Activated naive CD4-positive, alpha-beta T cell treated with anti-CD3 and anti-CD28 coated beads, Interleukin-2, amount 50 U/mL, for 72 hours (primary cell): ENCODE data around the gene INSR. TPM values are rescaled to one million over a fixed set of nuclear protein-coding genes. Genes with fewer than 3 reads are reported as not detected.

Experiments used
- ATAC-seq, 2 donors: fragments of 150-1000 bp; cut with Tn5 transposase; 2 replicates each; pipeline ENCODE4 v1.10.0; 2021; ENCODE audit warnings: mild to moderate bottlenecking in 2 of 2, moderate library complexity in 2 of 2
- DNase-seq, 2 donors: peaks; one replicate each; pipeline ENCODE4 v3.0.0; 2021 to 2022; ENCODE audit warnings: low spot score in 2 of 2
- H3K27ac Mint-ChIP-seq, 2 donors: one replicate each; pipeline ENCODE4 v1.8.0; 2022; ENCODE audit warnings: mild to moderate bottlenecking in 2 of 2, mixed read lengths in 2 of 2
- H3K36me3 Mint-ChIP-seq, 2 donors: one replicate each; pipeline ENCODE4 v1.8.0; 2022; ENCODE audit warnings: mixed read lengths in 2 of 2
- H3K9me3 Mint-ChIP-seq, 2 donors: one replicate each; pipeline ENCODE4 v1.8.0; 2022; ENCODE audit warnings: mixed read lengths in 2 of 2
- total RNA-seq, 2 donors: library from RNA; stranded (reverse); gene quantifications; one replicate each; pipeline ENCODE4 v1.2.3, GENCODE V29; 2022

INSR gene
- total RNA-seq, 2 donors from 2014 or later, result 3.6 TPM

DNA sequence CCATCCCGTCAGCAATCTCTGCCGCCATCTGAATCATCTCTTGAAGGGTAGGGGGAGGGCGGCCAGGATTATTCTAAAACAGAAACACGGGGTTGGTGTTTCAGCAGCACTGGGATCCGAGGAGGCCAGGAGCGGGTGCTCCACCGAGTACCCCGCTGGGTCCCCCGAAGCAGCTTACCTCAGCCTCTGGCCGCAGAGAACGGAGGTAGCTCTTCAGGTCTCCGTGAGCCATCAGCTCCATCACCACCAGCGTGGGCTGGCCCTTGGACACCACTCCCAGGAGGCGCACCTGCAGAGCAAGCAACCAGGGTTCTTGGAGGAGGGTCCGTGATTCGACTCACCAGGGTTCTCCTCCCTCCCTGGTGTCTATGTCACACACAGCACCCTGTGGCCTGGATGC, 171.5 kb downstream of the INSR start:
- DNase-seq, result no peak
- H3K36me3 Mint-ChIP-seq, result peaks cover 19 to 21% of the 10 kb centered on the region in 2 donors
- no peak for ATAC-seq
- H3K9me3 Mint-ChIP-seq, result peaks cover 7 to 14% of the 10 kb centered on the region in 2 donors
- H3K27ac Mint-ChIP-seq, result no peak overlapping the region

DNA sequence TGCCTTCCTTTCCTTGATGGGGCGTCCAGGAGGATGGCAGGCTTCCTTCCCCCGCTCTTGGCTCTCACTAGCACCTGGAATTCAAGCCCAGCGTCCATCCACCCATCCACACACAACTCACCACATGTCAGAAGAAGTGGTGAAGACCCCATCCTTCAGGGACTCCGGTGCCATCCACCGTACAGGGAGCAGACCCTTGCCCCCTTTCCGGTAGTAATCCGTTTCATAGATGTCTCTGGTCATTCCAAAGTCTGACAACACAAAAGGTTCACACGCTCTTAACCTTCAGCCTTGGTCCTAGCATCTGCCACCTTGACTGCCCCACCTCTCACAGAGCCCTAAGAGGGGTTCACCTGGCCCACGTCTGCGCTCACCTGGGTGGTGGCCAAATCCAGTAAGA, 173.7 kb downstream of the INSR start:
- DNase-seq (no peak), ATAC-seq (no peak)
- Mint-ChIP-seq H3K27ac (no peak overlapping the region), H3K9me3 (peaks cover 6 to 10% of the 10 kb centered on the region in 2 donors), H3K36me3 (peaks cover 11% of the 10 kb centered on the region in 2 donors)

DNA sequence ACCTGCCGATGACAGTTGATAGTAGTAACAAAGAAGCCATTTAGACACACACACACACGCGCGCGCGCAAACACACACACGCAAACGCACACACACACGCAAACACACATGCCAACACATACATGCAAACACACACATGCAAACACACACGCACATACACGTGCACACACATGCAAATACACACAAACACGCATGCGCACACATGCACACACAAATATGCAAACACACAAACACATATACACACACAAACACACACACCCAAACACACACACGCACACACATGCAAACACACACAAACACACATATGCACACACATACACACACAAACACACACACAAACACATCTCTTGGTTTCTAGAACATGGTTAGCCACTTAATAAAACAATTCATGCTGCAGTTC, 174.6 kb downstream of the INSR start:
- H3K36me3 Mint-ChIP-seq, result peaks cover 2% of the 10 kb centered on the region in 2 donors
- no peak overlapping the region for H3K27ac Mint-ChIP-seq
- peaks cover 1% of the 10 kb centered on the region in 2 donors for H3K9me3 Mint-ChIP-seq
- no peak for DNase-seq
- ATAC-seq, result no peak

DNA sequence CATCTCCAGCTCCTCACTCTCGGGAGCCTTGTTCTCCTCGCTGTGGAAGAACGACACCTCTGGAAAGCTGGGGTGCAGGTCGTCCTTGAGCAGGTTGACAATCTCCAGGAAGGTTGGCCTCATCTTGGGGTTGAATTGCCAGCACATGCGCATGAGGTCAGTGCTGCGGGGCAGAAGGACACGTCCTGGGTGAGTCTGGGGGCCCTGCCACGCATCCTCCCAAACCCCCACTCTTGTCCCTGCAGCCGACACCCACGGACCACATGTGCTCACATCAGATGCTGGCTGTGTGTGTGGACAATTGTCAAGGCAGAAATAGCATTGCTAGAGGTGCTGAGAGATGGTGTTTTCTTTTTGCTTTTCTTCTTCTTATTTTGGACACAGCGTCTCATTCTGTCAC, 177.0 kb downstream of the INSR start:
- Mint-ChIP-seq H3K9me3 (peaks cover 5 to 6% of the 10 kb centered on the region in 2 donors), H3K27ac (no peak overlapping the region), H3K36me3 (no peaks in the 10 kb centered on the region)
- DNase-seq (no peak), ATAC-seq (no peak)

DNA sequence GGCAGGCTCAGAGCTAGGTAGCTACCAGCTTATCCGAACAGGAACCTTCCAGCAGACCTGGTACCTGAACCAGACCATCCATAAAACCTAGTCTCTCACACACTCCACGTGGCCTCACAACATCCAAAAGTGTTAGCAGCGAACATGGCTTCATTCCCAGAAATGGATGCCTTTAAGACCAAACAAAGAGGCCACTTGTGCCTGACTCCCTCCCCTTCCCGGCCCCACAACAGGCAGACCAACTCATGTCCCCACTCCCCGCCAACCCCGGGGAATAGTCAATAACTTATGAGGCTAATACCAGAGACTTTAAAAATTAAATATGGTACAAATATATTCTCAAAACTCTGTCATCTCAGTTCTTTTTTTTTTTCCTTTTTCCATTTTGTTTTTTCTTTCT, 178.5 kb downstream of the INSR start:
- no peak for DNase-seq
- Mint-ChIP-seq H3K36me3 (no peaks in the 10 kb centered on the region), H3K27ac (no peak overlapping the region), H3K9me3 (peaks cover 5 to 6% of the 10 kb centered on the region in 2 donors)
- no peak for ATAC-seq

DNA sequence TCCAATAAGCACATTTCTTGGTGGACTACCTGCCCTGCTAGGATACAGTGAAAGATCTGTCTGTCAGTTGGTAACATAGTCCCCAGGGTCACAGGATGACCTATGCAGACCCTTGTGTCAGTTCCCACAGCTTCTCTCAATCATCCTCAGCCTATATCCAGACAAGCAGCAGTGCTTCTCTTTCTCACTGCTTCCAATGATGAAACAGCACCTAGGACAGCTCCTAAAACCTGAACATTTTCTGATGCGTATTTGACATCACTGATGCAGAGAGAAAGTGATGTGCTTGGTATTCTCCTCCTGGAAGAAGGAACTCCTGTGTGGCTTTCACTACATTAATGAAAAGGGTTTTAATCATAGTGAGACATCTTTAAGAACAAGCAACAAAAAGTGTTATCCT, 181.0 kb downstream of the INSR start:
- DNase-seq (no peak), ATAC-seq (no peak)
- Mint-ChIP-seq H3K9me3 (peaks cover 5 to 6% of the 10 kb centered on the region in 2 donors), H3K36me3 (no peaks in the 10 kb centered on the region), H3K27ac (no peak overlapping the region)

DNA sequence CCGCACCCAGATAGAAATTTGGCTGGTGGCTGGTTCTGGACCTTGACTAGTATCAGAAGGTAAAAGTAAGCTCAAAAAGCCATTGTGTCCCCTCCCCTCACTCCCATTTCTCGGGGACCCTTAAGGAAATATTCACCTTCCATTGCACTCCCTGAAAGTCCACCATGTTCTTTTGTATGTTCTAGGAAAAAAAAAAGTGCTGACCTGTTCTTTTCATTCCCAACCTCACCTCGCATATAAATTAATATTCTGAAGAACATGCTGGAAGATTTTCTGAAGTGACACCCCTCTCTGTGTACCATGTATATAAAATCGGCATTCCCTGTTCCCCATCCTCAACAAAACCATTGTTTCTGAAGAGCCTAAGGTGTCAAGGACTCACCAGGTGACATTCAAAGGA, 181.5 kb downstream of the INSR start:
- Mint-ChIP-seq H3K27ac (no peak overlapping the region), H3K9me3 (peaks cover 5 to 6% of the 10 kb centered on the region in 2 donors), H3K36me3 (no peaks in the 10 kb centered on the region)
- DNase-seq, result no peak
- ATAC-seq, result no peak

DNA sequence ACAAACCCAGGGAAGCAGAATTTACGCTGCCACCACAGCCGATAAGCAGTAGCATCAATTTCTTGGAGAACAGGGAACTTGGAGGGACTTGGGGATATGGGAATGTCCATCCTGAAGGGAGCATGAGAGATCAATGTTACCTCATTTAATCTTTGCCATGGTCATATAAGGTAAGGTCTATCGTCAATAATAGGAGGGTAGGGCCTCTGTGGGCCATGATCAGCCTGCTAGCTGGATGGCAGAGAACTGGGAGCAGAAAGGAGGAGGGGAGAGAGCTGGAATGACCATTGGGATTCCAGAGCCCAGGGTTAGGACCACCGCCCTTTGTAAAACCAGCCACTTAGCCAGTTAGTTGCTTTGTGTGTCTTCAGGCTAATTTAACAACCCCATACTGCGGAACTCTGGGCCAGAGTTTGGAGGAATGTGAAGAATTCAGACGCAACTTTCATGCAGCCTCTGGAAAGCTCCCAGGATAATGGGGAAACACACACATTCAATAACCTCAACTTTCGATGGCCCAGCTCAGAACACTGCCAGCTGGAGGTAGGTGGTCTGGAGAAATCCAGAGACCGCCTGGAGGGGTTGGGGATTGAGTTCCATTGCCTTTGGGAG, 184.4 kb downstream of the INSR start:
- DNase-seq (no peak), ATAC-seq (no peak)
- peaks cover 5 to 6% of the 10 kb centered on the region in 2 donors for H3K9me3 Mint-ChIP-seq
- no peaks in the 10 kb centered on the region for H3K36me3 Mint-ChIP-seq
- no peak overlapping the region for H3K27ac Mint-ChIP-seq

DNA sequence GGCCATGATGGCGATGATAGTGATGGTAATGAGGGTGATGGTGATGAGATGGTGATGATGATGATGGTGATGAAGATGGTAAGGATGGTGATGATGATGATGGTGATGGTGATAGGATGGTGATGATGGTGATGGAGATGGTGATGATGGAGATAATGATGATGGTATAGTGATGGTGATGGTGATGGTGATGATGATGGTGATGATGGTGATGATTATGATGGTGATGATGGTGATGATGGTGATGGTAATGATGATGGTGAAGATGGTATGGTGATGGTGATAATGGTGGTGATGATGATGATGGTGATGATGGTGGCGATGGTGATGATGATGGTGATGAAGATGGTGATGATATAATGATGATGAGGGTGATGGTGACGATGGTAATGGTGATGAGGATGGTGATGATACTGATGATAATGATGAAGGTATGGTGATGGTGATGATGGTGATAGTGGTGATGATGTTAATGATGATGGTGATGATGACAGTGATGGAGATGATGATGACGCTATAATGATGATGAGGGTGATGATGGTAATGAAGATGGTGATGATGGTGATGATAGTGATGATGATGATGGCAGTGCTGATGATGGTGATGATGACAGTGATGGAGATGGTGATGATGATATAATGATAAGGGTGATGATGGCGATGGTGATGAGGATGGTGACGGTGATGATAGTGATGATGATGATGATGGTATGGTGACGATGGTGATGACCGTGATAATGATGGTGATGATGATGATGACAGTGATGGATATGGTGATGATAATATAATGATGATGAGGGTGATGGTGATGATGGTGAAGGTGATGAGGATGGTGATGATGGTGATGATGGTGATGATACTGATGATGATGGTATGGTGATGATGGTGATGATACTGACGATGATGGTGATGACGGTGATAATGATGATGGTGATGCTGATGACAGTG, 187.2 kb downstream of the INSR start:
- DNase-seq (no peak), ATAC-seq (no peak)
- Mint-ChIP-seq H3K9me3 (no peaks in the 10 kb centered on the region), H3K36me3 (no peaks in the 10 kb centered on the region), H3K27ac (no peak overlapping the region)

DNA sequence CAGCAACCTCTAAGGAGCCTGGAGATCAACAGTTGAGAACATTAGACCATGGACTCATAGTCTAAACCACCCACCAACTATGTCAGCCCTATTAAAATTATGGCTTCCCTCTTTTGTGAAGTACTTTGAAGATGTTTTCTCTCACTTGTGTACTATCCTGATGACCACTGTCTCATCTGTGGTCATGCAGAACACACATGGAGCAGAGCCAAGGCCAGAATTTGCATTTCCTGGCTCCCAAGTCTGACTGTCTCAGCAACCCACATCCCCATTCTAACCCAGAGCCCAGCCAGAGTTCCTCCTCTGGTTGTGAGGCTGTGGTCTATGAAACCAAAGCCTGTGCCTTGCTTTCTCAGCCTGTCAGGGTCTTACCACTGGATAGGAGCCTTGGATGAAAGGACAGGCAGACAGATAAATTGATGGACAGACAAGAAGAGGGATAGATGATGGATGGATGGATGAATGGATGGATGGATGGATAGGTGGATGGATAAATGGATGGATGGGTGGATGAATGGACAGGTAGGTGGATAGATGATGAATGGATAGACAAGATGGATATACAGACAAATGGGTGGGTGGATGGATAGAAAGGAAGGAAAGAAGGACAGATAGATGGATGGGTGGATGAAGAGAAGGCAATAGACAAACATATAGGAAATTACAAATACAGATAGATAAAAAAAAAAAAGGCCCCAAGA, 189.3 kb downstream of the INSR start:
- ATAC-seq (no peak), DNase-seq (no peak)
- no peaks in the 10 kb centered on the region for H3K36me3 Mint-ChIP-seq
- no peaks in the 10 kb centered on the region for H3K9me3 Mint-ChIP-seq
- no peak overlapping the region for H3K27ac Mint-ChIP-seq

DNA sequence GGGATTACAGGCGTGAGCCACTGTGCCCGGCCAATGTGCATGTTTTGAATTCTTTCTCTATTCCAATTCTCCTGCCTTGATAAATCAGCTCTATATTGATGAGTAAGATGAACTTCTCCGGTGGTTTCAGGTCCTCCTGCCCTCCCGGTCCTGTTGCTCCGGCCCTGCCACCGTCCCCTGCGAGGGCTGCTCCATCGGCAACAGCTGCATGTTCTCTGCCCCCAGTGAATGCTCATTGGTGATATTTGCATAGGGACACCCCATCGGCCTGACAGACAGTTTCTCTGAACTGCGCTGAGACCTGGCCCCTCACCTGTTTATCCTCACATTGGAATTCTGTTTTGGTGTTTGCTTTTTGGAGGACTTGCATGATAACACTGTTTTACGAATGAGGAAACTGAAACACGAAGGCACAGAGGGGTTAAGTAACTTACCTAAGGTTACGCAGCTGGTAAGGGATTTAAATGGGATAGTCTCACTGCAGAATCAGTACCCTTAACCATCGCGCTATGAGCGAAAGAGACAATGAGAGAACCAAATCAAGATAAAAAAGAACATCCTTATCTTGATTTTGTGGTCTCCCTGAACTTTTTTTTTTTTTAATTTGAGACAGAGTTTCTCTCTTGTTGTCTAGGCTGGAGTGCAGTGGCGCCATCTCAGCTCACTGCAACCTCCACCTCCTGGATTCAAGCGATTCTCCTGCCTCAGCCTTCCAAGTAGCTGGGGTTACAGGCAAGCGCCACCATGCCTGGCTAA, 192.5 kb downstream of the INSR start:
- no peak for ATAC-seq
- Mint-ChIP-seq H3K9me3 (peaks cover 11 to 19% of the 10 kb centered on the region in 2 donors), H3K27ac (no peak overlapping the region), H3K36me3 (peaks cover 17 to 18% of the 10 kb centered on the region in 2 donors)
- no peak for DNase-seq

DNA sequence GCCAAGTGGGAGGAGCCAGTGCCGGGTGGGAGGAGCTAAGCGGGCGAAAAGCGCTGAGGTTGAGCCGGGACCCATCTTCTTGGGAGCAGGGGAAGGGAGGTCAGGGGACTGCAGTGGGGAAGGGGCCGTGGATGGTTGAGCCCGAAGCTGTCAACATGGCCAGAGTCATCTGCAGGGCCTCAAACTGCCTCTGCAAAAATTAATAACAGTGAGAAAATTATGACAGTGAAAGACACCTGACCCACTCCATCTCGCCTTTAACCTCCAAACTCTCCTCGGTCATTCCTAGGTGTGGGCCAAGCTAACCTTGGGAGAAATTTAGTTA, 194.7 kb downstream of the INSR start:
- ATAC-seq, result no peak
- H3K36me3 Mint-ChIP-seq, result peaks cover 24 to 38% of the 10 kb centered on the region in 2 donors
- peaks cover 17 to 31% of the 10 kb centered on the region in 2 donors for H3K9me3 Mint-ChIP-seq
- peak in 1 of 2 donors; percentile 83 for DNase-seq
- H3K27ac Mint-ChIP-seq, result peak overlapping the region; percentile 95 to 96

DNA sequence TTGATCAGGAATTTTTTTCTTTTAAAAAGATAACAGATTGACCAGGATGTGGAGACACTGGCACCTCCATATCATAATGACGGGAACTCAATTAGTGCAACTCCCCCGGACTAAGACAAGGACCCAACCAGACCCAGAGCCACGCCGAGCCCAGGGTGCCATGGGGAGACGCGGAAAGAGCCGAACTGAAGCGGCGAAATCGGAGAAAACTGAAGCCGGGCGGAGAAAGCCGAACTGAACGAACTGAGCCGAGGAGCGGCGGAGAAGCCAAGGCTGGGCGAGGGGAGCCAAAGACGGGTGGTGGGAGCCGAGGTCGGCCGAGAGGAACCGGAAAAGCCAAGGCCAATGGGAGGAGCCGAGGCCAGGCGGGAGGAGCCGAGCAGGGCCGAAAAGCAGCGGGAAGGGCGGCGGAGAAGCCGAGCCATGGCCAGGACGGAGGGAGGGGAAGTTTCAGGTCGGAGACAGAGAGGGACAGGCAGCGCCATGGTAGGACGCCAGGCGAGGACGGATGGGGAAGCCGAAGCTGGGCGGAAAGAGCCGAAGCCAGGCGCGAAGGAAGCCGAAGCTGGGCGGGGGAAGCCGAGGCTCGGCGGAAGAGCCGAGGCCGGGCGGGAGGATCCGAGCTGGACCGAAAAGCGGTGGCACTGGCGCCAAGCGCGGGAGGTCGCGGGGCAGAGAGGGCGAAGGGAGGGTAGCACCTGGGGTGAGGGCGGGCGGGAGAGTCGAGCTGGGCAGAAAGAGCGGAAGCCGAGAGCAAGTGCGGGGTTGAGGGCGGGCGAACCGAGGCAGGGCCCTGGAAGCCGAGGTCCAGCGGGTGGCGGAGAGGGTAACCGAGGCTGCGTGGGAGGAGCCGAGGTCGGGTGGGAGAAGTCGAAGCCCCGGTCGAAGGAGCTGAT, 195.3 kb downstream of the INSR start:
- ATAC-seq (peak; percentile 84 to 88), DNase-seq (peak; percentile 88 to 90)
- Mint-ChIP-seq H3K9me3 (peaks cover 17 to 31% of the 10 kb centered on the region in 2 donors), H3K36me3 (peaks cover 25 to 39% of the 10 kb centered on the region in 2 donors), H3K27ac (peak overlapping the region; percentile 95 to 96)

DNA sequence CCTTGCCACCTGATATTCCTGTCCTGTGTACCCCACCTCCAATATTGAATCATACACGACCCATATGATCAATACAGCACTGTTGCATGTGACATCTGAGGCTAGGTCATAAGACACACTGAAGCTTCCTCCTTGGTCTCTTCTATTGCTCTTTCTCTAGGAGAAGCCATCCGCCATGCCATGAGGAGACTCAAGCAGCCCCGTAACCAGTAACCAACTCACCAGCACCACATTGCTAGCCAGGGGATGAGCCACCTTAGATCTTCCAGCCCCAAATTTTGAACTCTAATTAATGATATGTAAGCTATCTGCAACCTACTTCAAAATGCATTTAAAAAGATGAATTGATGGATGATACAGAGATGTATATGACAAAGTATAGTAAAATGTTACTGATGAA, 196.1 kb downstream of the INSR start:
- Mint-ChIP-seq H3K9me3 (peaks cover 21 to 31% of the 10 kb centered on the region in 2 donors), H3K36me3 (peaks cover 25 to 39% of the 10 kb centered on the region in 2 donors), H3K27ac (peak overlapping the region; percentile 32 to 96)
- ATAC-seq (no peak), DNase-seq (no peak)

DNA sequence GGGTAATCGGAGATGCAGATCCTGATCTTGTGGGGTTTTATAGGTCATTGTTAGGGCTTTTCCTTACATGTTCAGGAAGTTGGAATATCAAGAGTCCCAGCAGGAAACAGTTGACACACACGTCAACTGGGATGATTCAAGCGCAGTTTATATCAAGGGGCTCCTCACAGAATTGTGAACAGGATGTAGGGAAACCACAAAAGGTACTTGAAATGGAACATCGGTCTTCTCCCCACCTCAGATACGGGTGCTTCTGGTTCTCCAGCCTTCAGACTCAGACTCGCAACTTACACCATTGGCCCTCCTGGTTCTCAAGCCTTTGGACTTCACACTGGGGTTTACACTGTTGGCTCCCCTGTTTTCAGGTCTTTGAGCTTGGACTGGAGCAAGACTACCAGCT, 205.2 kb downstream of the INSR start:
- Mint-ChIP-seq H3K27ac (no peak overlapping the region), H3K9me3 (peaks cover 30 to 38% of the 10 kb centered on the region in 2 donors), H3K36me3 (peaks cover 55 to 65% of the 10 kb centered on the region in 2 donors)
- DNase-seq (no peak), ATAC-seq (no peak)
